Right atrium auricular region (tissue), 2 donors: ENCODE data around the gene PALMD. TPM values are rescaled to one million over a fixed set of nuclear protein-coding genes. Genes with fewer than 3 reads are reported as not detected.

Experiments
- DNase-seq: peaks from one replicate; pipeline ENCODE4 v3.0.0-alpha.2; 2019; ENCODE audit warnings: low spot score
- H3K27ac ChIP-seq, 2 donors: fragments of 200-600 bp; sonication (generic); 1 replicate in 1 of 2; 2 replicates in 1 of 2; pipeline ENCODE4 v1.5.1; 2016 to 2019
- H3K27me3 ChIP-seq, 2 donors: fragments of 200-600 bp; sonication (generic); one replicate each; pipeline versions ENCODE4 v1.5.1 to v1.6.0; 2017 to 2019
- H3K36me3 ChIP-seq: fragments of 200-600 bp; sonication (generic); one replicate; pipeline ENCODE4 v1.5.1; 2016
- H3K4me1 ChIP-seq, 2 donors: fragments of 200-600 bp; sonication (generic); one replicate each; pipeline versions ENCODE4 v1.5.1 to v1.6.0; 2017 to 2019
- H3K4me3 ChIP-seq, 2 donors: fragments of 200-600 bp; sonication (generic); 1 replicate in 1 of 2; 2 replicates in 1 of 2; pipeline ENCODE4 v1.5.1; 2017 to 2019; ENCODE audit warnings: mild to moderate bottlenecking in 1 of 2, moderate library complexity in 1 of 2
- H3K9me3 ChIP-seq, 2 donors: fragments of 200-600 bp; sonication (generic); one replicate each; pipeline ENCODE4 v1.5.1; 2019
- total RNA-seq, 2 donors: library from RNA; depleted of rRNA; stranded (reverse); fragments of >200 nt; gene quantifications; one replicate each; pipeline ENCODE4 v1.1.0, GENCODE V29; 2016
- TF ChIP-seq, protein P1 (sequence below), 2 donors: fragments of 200-600 bp; sonication (generic); IDR thresholded peaks; one replicate each; pipeline ENCODE4 v1.5.1; 2019; ENCODE audit warnings: antibody characterized with exemption in 2 of 2

Gene PALMD
- total RNA-seq, 2 donors from 2014 or later = 55.0 to 78.7 TPM

GRCh38 chr1:99608058-99608457 is 37.9 kb upstream of the PALMD start:
- Histone ChIP-seq H3K4me1 (peaks cover 0 to 13% of the 10 kb centered on the region in 2 donors), H3K27ac (no peak overlapping the region), H3K27me3 (no peaks in the 10 kb centered on the region), H3K36me3 (no peaks in the 10 kb centered on the region), H3K9me3 (peaks cover 0 to 11% of the 10 kb centered on the region in 2 donors), H3K4me3 (no peak overlapping the region)
- DNase-seq = no peak
- TF ChIP-seq, protein P1, sequence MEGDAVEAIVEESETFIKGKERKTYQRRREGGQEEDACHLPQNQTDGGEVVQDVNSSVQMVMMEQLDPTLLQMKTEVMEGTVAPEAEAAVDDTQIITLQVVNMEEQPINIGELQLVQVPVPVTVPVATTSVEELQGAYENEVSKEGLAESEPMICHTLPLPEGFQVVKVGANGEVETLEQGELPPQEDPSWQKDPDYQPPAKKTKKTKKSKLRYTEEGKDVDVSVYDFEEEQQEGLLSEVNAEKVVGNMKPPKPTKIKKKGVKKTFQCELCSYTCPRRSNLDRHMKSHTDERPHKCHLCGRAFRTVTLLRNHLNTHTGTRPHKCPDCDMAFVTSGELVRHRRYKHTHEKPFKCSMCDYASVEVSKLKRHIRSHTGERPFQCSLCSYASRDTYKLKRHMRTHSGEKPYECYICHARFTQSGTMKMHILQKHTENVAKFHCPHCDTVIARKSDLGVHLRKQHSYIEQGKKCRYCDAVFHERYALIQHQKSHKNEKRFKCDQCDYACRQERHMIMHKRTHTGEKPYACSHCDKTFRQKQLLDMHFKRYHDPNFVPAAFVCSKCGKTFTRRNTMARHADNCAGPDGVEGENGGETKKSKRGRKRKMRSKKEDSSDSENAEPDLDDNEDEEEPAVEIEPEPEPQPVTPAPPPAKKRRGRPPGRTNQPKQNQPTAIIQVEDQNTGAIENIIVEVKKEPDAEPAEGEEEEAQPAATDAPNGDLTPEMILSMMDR (IDR thresholded peaks at IDR 0.05) = no peak

GRCh38 chr1:99613716-99614115 is 32.2 kb upstream of the PALMD start:
- Histone ChIP-seq H3K9me3 (no peaks in the 10 kb centered on the region), H3K4me1 (no peaks in the 10 kb centered on the region), H3K27ac (no peak overlapping the region), H3K36me3 (no peaks in the 10 kb centered on the region), H3K27me3 (no peaks in the 10 kb centered on the region), H3K4me3 (no peak overlapping the region)
- TF ChIP-seq, protein P1 (IDR thresholded peaks at IDR 0.05) = no peak
- no peak for DNase-seq

GRCh38 chr1:99614728-99615127 is 31.2 kb upstream of the PALMD start:
- Histone ChIP-seq H3K4me3 (no peak overlapping the region), H3K27me3 (no peaks in the 10 kb centered on the region), H3K9me3 (no peaks in the 10 kb centered on the region), H3K36me3 (no peaks in the 10 kb centered on the region), H3K27ac (no peak overlapping the region), H3K4me1 (no peaks in the 10 kb centered on the region)
- no peak for DNase-seq
- TF ChIP-seq, protein P1 (IDR thresholded peaks at IDR 0.05) = no peak

DNA sequence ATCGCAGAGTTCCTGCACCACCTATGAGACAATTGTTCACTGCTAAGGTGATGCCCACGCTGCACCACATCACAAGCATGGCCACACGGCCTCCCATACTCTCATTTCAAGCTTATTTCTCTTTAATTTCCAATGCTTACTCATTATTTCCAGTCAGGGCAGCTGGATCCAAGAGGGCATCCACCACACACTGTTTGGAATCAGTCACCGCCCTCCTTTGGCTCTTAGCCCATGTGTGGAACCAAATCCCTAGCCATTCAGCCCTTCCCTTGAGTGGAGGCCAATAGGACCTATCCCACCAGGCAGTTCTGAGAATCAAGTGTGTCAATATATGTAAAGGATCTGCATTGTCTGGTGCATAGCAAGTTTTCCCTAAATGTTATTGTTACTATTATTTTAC is 26.3 kb upstream of the PALMD start:
- Histone ChIP-seq H3K27ac (no peak overlapping the region), H3K4me1 (no peaks in the 10 kb centered on the region), H3K27me3 (no peaks in the 10 kb centered on the region), H3K36me3 (no peaks in the 10 kb centered on the region), H3K4me3 (no peak overlapping the region), H3K9me3 (no peaks in the 10 kb centered on the region)
- no peak for DNase-seq
- TF ChIP-seq, protein P1 (IDR thresholded peaks at IDR 0.05) = no peak

- no peak overlapping the region for H3K4me3 ChIP-seq
- no peaks in the 10 kb centered on the region for H3K36me3 ChIP-seq
- no peak for DNase-seq
- no peaks in the 10 kb centered on the region for H3K27me3 ChIP-seq
- TF ChIP-seq, protein P1 (IDR thresholded peaks at IDR 0.05) = no peak
- no peaks in the 10 kb centered on the region for H3K9me3 ChIP-seq
- H3K27ac ChIP-seq = no peak overlapping the region
- no peaks in the 10 kb centered on the region for H3K4me1 ChIP-seq
These were observed 24.5 kb upstream of the PALMD start for GRCh38 chr1:99621340-99621901.

DNA sequence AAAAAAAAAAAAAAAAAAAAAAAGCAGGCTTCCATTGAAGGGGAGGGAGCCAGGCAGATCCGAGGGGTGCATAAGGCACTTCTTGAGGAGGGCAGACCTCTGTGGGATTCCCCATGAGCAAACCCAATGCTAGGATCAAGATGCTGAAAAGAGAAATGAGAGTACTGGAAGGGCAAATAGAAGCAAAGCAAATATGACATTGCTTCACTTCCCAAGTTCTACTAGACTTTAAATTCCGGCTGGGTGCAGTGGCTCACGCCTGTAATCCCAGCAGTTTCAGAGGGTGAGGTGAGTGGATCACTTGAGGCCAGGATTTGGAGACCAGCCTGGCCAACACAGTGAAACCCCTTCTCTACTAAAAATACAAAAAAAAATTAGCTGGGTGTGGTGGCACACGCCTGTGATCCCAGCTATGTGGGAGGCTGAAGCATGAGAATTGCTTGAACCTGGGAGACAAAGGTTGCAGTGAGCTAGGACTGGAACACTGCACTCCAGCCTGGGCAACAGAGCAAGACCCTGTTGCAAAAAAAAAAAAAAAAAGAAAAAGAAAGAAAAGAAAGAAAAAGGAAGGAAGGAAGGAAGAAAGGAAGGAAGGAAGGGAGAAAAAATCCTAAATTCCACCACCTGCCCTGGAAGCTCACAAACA is 23.1 kb upstream of the PALMD start:
- Histone ChIP-seq H3K4me1 (no peaks in the 10 kb centered on the region), H3K9me3 (no peaks in the 10 kb centered on the region), H3K27ac (no peak overlapping the region), H3K4me3 (no peak overlapping the region), H3K36me3 (no peaks in the 10 kb centered on the region), H3K27me3 (no peaks in the 10 kb centered on the region)
- TF ChIP-seq, protein P1 (IDR thresholded peaks at IDR 0.05) = no peak
- DNase-seq = no peak
